Activated CD4-positive, CD25-positive, alpha-beta regulatory T cell (primary cell): ENCODE data around the gene FHAD1.
A peak's percentile ranks its signal among the peaks of the same experiment; 100 is the strongest.

Source experiments
- DNase-seq, 4 experiments: peaks; one replicate each; lab custom pipeline; 2025; lab: John Stamatoyannopoulos, UW

Gene FHAD1

DNA sequence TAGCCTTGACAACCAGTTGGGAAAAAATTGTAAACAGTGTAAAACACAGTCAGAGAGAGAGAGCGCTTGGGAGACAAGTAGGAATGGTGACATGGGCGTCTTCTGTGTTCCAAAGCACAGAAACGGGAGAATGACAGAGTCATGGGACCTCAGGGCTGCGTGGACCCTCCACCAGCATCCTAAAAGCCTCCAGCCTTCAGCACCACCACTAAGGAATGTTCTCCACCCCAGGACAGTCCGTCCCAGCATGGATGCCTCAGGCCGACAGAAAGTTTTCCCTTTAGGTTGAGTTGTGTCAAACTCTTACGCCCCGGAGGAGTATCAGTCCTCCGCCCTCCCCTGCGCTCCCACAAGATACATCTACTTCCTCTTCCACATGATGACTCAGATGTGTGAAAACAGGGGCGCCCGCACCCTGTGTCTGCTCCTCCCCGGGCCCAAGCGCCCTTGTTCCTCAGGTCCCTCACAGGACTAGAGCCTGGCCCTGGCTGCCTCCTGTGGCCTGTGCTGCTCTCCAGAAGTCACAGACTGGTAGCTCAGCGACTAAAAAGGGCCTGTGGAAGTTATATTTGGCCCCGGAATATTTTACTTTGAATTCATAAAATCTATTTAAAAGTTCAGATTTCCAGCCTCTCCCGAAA lies 98.8 kb downstream of the FHAD1 start:
- DNase-seq, result peak in 3 of 4 experiments; percentile 6 to 23 (median 19)

DNA sequence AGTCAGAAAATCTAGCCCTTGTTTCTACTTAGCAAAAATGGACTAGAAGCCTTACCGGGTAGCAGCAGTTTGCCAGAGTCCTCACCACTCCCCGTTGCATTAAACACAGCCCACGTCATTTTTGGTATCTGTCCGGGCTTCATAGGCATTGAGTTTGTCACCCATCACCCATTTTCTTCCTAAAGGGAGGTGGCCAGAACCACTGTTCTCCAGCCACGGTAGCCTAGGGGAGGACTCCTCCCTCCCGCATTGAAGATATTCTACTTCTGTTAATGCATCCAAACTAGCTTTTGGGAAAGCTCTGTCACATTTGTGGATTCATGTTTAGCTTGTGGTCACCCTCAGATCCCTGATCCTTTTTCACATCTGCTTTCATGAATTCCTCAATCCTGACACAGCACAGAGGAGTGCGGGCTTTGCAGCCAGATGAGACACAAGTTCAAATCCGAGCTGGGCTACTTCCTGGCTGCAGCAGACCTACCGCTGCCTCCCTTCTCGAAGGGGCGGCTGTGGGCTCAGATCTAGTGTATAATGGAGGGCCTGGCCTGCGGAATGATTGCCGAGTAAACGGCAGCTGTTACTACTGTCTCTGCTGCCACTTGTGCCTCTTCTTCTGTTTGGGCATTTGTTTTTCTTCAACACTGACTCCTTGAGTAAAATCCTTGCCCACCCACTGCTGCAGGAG lies 99.5 kb downstream of the FHAD1 start:
- no peak for DNase-seq

DNA sequence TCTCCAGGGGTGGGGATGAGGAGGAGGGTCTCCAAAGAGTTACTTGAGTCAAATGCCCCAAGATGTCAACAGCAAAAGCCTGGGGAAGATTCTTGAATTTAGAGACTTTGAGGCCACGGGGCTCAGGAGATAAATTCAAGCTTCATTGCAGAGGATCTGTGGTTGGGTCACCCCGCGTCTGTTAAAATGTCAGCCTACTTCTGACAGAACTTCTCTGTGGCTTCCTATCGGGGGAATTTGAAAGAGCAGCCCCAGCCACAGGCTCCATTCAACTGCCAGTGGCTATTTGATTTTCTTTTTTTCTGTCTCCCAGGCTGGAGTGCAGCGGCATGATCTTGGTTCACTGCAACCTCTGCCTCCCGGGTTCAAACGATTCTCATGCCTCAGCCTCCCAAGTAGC lies 100.2 kb downstream of the FHAD1 start:
- DNase-seq, result no peak

DNA sequence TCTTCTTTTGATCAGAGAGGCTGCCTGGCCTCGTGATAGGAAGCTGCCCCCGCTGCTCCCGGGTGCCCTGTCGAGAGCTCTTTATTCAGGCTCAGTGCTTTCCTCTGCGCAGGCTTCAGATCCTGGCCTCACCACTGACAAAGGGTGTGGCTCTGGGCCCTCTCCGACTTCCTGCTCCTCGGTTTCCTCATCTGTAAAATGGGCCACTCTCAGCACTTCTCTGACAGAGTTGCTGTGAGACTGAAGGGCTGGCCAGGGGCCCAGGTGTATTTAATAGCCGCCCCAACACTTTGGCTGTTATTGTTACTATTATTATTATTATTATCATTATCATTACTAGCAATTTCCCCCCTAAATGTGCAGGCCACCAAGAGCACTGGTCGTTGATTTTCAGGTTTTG lies 101.6 kb downstream of the FHAD1 start:
- DNase-seq, result no peak

DNA sequence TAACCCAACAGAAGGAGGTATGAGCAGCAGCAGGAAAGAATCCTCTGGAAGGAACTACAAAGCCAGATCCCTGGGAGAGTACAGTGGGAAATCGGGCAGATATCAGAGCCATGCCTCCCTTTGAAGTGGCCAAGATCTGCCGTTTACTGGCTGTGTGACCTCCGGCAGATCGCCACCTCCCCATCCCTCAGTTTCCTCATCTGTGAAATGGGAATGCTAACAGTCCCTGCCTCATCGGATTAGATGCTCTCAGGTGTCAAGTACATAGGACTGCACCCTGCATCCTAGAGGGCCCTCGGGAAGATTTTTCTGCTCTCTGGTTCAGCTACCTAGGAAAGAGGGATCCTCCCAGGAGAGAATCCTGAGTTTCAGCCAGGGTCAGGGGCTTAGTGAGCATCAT lies 102.1 kb downstream of the FHAD1 start:
- DNase-seq, result no peak

DNA sequence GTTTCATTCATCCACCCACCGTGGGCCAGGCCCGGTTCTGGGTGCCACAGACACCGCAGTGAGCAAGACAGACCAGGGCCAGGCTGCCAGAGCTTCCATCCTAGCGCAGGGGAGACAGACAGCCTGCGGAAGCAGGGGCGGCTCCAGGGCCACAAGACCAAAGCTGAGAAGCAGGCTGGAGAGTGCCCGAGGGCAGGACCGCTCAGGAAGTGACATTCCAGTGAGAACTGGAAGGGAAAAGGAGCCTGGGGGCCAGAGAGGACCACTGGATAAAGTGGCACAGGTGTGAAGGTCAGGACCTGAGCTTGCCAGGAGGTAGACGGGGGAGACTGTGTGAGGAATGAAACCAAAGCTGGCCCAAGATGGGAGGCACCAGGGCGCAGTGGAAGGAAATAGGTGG lies 103.1 kb downstream of the FHAD1 start:
- DNase-seq, result no peak

DNA sequence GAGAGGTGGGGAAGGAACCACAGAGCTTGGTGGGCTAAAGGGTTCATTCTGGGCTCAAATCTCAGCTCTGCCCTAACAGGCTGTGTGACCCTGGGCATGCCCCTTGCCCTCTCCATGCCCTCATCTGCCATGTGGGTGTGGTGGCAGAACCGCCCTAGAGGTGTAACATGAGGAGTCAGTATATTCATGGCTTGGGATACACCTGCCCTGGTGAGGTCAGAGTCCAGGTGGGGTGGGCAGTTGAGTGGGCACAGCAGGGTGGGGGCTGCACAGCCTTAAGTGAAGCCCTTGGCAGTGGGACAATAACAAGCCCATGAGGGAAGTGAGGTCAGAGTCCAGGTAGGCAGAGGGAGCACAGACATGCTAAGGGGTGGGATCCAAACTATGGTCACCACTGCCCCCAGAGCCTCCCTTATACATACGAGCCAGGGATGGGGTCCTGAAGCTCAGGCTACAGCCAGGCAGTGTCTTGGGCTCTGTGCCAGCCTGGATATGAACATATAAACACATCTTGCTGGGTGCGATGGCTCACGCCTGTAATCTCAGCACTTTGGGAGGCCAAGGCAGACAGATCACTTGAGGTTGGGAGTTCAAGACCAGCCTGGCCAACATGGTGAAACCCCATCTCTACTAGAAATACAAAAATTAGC lies 103.7 kb downstream of the FHAD1 start:
- no peak for DNase-seq

DNA sequence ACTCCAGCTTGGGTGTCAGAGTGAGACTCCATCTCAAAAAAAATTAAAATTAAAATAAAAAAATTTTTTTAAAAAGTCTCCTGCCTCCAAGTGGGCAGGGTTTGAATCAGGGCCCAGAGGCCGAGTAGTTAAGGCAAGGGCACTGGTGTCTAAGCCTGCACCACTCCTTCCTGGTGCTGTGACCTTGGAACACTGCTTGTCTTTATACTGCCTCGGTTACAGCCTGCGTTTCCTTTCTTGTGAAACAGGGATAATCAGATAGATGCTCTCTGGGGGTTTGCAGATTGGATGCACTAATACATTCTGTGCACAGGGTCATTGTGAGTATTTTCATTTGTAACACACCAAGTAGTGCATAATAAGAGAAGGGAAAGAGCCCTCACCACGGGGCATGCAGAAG lies 104.3 kb downstream of the FHAD1 start:
- no peak for DNase-seq

DNA sequence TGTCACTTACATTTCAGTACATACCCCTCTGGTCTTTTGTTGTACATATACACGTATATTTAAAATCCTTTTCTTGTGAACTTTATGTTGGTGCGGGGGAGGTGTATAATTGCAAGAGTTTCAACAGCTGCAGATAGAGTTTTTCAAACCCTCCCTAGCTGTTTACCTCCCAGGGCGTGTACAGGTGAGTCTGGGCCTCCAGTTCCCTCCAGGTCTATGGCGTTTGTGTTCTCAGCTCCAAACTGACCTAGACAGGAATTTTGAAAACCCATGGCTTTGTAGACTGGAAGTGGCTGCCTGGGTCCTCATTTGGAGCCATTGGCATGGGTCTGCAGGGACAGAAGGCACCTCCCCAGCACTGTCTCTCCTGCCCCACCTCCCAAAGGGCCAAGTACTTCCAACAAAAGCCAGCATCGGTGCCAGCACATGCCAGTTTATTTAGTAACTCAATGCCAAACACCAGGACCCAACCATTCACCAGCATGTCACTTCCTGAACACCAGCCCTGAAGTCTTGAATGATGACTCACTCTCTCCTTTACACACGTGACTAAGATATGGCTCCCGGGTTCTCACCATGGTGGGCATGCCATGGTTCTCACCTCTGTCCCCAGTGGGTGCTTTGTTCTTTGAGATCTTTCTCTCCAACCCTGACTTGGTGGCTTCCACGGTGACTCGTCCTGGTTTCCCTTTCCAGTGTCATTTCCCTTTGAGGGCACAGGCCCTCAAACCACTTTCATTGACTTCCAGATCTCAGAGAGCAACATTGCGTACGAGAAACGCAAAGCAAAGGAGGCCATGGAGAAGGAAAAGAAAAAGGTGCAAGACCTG lies 105.3 kb downstream of the FHAD1 start:
- DNase-seq, result no peak

DNA sequence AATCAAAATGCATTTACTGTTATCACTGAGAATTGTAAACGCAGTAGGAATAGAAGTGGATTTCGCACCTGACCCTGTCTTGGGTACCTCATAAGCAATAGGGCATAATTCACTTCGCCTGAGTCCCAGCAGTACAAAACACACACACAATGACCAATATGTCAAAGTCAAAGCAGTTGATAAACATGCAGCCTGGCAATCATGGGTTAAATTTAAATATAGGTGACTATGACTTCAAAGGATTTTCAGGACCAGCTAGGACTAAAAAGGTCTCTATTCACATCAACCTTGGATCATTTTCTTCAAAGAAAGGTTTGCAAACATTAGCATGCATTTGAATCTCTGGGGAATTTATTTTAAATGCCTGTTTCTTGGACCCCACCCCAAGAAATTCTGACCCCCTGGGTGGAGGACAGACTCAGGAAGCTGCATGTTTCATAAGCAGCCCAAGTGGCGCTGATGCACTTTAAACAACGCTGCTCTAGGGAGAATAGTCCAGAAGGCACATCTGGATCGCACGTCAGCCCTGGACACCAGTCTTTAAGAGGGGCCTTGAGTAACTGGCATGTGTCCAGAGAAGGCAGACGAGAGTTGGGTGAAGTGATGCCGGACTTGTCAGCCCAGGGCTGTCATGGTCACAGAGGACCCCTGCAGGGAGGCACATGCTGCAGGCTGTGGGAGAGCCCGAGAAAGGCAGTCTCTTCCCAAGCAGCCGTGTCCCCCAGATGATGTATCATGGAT lies 107.0 kb downstream of the FHAD1 start:
- DNase-seq, result no peak

DNA sequence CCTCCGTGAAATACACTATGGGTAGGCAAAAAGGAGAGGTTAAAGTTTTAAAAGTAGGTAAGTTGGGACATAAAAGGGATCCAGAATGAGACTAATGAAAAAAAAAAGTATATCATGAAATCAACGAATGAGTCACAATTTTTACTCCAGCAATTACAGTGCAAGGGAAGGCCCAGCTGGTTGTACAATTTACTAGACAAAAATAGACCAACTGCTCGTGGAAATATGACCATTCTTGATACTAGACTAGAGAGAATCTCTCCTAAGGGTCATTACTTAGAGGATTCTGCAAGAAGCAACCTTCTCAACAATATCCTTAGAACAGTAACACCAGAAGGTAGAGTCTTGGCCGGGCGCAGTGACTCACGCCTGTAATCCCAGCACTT lies 107.5 kb downstream of the FHAD1 start:
- DNase-seq, result no peak

DNA sequence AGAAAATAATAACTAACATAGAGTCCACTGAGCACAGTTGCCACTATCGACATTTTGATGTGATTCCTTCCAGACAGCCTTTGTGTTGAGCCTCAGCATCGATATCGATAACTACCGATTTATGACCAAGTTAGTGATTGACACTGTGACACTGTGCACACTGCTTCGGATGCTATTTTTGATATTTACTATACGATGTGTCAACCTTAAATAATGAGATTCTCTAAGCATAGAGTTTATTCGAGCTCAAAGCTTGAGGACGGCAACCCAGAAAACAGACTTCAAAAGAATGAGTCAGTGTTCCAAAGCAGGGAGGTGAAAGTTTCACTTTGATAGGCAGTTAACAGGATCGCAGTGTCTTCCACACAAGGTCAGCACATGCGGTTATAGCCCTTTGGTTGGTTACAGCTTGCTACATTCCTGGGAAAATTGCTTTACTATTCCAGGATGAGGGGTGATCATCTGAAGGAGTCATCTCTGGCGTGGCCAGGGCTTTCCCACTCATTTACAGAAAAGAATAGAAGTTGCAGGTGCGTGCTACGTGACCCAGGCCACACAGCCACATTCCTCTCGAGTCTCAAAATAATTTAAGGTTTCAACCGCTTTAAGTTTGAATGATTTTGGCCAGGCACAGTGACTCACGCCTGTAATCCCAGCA lies 109.1 kb downstream of the FHAD1 start:
- no peak for DNase-seq

DNA sequence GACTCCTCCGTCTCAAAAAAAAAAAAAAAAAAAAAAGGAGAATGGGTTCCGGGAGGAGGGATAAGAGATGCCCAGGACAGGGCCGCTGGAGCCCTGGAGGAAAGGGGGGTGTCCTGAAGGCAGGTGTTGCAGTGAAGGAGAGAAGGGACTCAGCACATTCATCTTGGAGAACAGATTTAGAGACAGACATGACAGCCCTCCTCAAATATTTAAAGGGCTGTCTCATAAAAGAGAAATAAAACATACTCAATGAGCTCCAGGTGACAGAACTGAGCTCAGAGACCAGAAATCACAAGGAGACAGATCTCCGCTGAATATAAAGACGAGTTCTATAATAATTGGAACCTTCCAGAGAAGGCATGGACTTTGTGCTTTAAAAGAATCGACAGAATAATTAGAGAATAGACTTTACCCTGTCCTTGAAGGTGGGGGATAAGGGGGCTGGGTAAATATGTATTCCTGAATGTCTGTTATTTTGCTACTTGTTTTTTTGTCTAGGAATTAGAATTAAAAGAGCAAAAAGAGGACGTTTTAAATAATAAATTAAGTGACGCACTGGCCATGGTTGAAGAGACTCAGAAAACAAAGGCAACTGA lies 110.7 kb downstream of the FHAD1 start:
- DNase-seq, result no peak

DNA sequence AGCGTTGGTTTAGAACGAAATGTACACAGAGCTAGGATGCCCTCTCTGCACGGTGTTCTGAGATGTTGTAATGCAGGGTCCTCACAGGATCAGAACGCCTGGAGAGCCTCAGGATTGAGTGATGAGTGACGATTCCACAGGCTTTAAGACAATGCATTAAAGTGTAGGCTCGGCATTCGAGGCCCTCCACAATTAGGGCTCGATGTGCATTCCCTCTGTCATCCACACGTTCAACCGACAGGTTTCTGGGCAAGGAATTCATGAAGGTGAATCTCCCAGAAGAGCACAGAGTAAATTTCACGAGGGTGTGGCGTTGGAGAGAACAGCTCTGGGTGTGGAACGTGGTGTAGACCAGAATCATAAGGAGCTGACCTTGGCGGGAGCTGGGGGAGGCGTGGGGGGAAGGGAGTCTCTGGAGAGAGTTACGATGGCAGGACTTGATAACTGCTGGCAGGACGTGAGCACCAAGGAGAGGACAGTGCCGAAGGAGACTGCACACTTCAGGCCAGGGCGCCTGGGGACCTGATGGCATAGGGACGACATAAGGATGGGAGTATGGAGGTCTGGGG lies 111.6 kb downstream of the FHAD1 start:
- no peak for DNase-seq

DNA sequence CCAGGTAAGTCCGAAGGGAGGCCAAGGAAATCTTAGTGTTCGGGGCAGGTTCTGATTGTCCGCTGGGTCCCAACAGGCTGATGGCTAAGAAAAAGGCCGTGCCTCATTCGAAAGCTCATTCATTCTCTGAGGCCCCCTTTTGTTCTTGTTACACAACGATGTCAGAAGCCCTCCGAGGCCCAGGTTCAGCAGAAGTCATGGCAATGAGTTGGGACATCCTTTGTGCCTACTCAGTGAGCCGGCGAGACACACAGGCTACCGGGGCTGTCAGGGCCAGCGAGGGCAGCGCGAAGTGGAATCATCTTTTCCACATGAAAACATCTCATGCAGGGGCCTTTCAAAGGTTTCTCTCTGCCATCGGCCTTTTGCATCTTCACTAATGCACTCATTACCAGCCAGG lies 113.7 kb downstream of the FHAD1 start:
- DNase-seq, result no peak

DNA sequence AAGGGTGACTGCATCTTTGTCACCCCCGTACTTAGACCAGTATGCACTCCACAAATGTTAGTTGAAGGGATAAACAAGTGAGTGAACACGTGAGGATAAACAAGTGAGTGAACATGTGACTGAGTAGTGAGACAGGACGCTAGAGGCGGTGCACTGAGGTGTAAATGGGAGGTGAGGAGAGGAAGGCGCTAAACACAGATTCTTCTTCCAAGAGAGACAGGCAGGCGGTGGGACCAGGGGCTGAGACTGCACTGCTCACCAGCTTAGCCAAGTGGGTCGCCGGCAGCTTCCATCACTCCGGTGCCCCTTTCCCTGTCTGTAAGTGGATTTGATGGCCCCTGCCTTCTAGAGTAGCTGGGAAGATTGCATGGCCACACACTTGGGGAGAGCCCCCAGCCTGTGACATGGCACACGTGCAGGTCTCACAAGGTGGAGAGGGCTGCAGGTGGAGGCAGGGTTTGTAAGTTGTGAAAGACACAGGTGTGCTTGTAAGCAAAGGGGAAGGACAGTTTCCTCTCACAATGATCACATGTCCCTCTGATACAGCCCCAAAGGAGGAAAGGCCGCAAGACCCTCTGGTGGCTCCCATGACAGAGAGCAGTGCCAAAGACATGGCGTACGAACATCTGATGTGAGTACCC lies 115.2 kb downstream of the FHAD1 start:
- no peak for DNase-seq

DNA sequence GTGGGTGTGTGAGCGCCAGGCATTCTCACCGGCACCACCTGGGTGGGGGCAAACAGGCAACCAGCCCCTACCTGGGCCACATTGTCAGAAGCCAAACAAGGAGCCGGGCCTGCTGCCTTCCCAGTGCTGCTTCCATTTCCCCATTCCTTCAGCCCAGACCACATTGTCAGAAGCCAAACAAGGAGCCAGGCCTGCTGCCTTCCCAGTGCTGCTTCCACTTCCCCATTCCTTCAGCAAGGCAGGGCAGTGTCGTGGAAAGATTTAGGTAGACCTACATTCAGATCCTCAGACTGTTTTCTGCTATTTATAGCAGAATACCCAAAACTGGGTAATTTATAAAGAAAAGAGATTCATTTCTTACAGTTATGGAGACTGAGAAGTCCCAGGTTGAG lies 115.7 kb downstream of the FHAD1 start:
- DNase-seq, result no peak

DNA sequence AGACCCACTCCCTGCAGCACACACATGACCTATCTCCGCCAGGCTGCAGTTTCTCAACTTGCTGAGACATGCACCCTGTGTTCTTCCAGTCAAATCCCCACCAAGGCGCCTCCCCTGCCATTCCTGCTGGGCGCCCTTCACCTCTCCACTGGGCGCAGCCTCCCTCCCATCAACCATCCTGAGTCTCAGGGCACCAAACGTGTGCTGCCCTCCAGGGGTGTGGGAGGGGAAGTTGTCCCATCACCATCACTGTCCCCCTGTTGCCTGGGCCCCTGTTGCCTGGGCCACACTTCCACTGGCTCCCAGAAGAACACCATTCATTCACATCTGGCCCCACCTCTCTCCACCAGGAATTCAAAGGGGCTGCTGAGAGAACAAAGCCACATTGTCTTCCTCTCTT lies 117.7 kb downstream of the FHAD1 start:
- DNase-seq, result no peak

DNA sequence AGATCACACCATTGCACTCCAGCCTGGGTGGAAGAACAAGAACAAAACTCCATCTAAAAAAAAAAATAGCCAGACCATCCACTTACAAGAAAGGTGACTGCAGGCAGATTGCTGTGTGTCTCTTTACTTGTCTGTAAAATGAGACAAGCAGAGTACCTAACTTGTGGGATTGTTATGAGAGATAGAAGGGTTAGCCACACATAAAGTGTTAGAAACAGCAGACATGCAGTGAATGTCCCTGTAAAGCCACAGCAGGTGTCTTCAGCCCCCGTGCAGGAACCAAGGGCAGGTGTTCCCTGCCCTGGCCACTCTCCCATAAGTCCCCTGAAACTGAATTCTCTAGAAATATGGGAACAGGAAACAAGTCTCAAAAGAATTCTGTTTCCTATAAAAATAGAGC lies 121.9 kb downstream of the FHAD1 start:
- no peak for DNase-seq

DNA sequence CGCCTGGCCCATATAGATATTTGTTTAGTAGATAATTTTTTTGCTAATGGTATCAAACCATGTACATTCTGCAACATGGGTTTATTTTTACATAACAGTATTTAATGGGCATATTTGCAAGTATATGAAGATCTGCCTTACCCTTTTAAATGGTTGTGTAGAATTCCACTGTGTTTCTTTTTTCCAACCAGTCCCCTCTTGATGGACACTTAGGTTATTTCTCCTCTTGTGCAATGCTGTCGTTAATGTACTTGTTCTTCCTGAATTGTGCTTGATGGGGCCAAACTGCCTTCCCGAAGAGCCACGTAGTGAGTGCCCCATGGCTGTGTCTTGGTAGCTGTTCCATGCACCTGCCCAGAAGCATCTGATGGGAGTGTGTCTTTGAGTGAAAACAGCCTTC lies 123.2 kb downstream of the FHAD1 start:
- no peak for DNase-seq
